K562 (cell line): ENCODE data around the gene CD109.

Experiments used
- RFX7 ChIP-seq: fragments of 250-450 bp; sonication (Bioruptor Pico); IDR thresholded peaks from 2 replicates; pipeline ENCODE4 v1.5.1; 2021; ENCODE audit warnings: mild to moderate bottlenecking
- ZNF146 ChIP-seq: IDR thresholded peaks from one replicate; pipeline ENCODE4 v1.6.1; 2018; ENCODE audit warnings: missing compliant biosample characterization; ENCODE audit not compliant: unreplicated experiment
- TF ChIP-seq, protein P1 (sequence below), 3 experiments: IDR thresholded peaks in 2 of 3; conservative IDR thresholded peaks in 1 of 3; 2 replicates each; pipeline ENCODE4 v1.5.1; 2011 to 2012; ENCODE audit warnings: low read length in 3 of 3, mild to moderate bottlenecking in 3 of 3, control low read depth in 2 of 3, improper control_type of control experiment in 1 of 3, inconsistent platforms in 1 of 3, low read depth in 1 of 3, mixed read lengths in 1 of 3, moderate library complexity in 1 of 3; ENCODE audit not compliant: insufficient read depth in 2 of 3

DNA sequence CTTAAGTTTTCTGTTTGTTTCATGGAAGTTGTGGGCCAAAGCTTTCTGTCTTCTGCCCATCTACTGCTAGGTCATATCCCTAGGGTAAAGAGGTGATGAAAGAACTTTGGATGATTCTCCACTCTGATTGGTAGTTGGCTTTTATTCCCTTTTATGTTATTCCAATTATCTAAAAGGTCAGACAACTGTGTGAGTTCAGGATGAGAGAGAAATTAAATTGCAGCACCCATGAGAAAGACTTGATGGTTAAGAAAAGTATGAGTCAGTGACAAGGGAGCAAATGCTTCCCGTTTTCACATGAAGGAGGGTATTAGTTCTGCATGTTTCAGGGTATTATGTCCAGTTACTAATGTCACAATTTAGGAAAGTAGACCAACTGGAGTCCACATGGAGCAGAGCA lies 136.3 kb downstream of the CD109 start:
- no peak for TF ChIP-seq ZNF146 (CRISPR knock-in tag)
- TF ChIP-seq, protein P1, sequence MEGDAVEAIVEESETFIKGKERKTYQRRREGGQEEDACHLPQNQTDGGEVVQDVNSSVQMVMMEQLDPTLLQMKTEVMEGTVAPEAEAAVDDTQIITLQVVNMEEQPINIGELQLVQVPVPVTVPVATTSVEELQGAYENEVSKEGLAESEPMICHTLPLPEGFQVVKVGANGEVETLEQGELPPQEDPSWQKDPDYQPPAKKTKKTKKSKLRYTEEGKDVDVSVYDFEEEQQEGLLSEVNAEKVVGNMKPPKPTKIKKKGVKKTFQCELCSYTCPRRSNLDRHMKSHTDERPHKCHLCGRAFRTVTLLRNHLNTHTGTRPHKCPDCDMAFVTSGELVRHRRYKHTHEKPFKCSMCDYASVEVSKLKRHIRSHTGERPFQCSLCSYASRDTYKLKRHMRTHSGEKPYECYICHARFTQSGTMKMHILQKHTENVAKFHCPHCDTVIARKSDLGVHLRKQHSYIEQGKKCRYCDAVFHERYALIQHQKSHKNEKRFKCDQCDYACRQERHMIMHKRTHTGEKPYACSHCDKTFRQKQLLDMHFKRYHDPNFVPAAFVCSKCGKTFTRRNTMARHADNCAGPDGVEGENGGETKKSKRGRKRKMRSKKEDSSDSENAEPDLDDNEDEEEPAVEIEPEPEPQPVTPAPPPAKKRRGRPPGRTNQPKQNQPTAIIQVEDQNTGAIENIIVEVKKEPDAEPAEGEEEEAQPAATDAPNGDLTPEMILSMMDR (IDR thresholded peaks at IDR 0.05 in 2 of 3, conservative IDR thresholded peaks at IDR 0.05 in 1 of 3; ENCODE audit: insufficient read depth in 2 of 3, low read depth in 1 of 3, low read length in 3 of 3) = no peak
- no peak for TF ChIP-seq RFX7 (CRISPR knock-in tag)
